GM19372 (cell line): ENCODE measurements around the gene NTSR1.

Experiments
- ATAC-seq: cut with Tn5 transposase; IDR thresholded peaks from one replicate; pipeline ENCODE4 v1.9.1; 2021; ENCODE audit warnings: mild to moderate bottlenecking, low read depth, moderate library complexity; ENCODE audit not compliant: unreplicated experiment

NTSR1 gene

DNA sequence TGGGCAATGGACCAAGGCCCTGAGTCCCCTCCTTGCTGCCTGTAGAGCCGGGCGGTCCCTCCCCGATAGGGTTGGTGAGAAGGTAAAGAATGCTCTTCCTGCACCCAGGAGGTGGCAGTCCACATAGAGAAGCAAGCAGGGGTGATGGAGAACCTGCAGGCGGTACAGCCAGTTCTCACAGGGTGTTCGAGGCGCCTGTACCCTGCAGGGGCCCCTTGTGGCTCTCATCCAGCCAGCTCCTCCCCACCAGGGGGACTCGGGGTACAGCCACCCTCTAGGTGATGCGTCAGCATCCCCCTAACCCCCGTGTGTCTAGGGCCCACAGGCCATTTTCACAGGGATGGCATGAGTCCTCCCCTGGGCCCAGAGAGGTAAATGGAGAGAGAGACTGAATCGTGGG, 103.1 kb downstream of the NTSR1 start:
- no peak for ATAC-seq
